Activated CD4-positive, alpha-beta T cell treated with anti-CD3 and anti-CD28 coated beads, Interleukin-2, amount 10 ng/mL, durations not matched to agents 24 days and 14 days (primary cell): ENCODE data around the gene PAQR7. TPM values are rescaled to one million over a fixed set of nuclear protein-coding genes. Genes with fewer than 3 reads are reported as not detected.
A peak's percentile ranks its signal among the peaks of the same experiment; 100 is the strongest.

Experiments used
- DNase-seq: peaks from one replicate; pipeline ENCODE4 v3.0.0; 2022
- H3K27ac Mint-ChIP-seq: one replicate; pipeline ENCODE4 v1.8.0; 2022; ENCODE audit warnings: mild to moderate bottlenecking, mixed read lengths
- H3K27me3 Mint-ChIP-seq: one replicate; pipeline ENCODE4 v1.8.0; 2022; ENCODE audit warnings: mixed read lengths
- H3K36me3 Mint-ChIP-seq: one replicate; pipeline ENCODE4 v1.8.0; 2022; ENCODE audit warnings: low read depth, mild to moderate bottlenecking, mixed read lengths
- H3K4me1 Mint-ChIP-seq: one replicate; pipeline ENCODE4 v1.8.0; 2021; ENCODE audit warnings: mixed read lengths
- H3K4me3 Mint-ChIP-seq: one replicate; pipeline ENCODE4 v1.8.0; 2022; ENCODE audit warnings: mild to moderate bottlenecking, moderate library complexity, mixed read lengths
- H3K9me3 Mint-ChIP-seq: one replicate; pipeline ENCODE4 v1.8.0; 2021; ENCODE audit warnings: mixed read lengths
- intact Hi-C: fragments of 100-400 bp; cut with micrococcal nuclease; formaldehyde crosslinking; loops from one replicate; pipeline ENCODE4 v1.15.1; 2023
- total RNA-seq: library from RNA; stranded (reverse); gene quantifications from 2 replicates; pipeline ENCODE4 v1.2.3, GENCODE V29; 2022

PAQR7 gene
- total RNA-seq, 1 donor from 2014 or later = 6.8 TPM

- Mint-ChIP-seq H3K4me3 (peak within 1 kb of the TSS; percentile 96), H3K27me3 (no peaks in the 10 kb centered on the region), H3K36me3 (peaks cover 5% of the 10 kb centered on the region), H3K27ac (peak within 1 kb of the TSS; percentile 92), H3K9me3 (no peaks in the 10 kb centered on the region), H3K4me1 (peaks cover 31% of the 10 kb centered on the region)
- intact Hi-C loops = loop anchor here (1.0 kb wide), 2 partner anchors 40 to 179 kb away; partner anchors contain the start of genes AUNIP and PAFAH2
- DNase-seq = peak; percentile 99
Measured at GRCh38 chr1:25819491-25820246, 55.8 kb downstream of the PAQR7 start, which contains the start of gene MTFR1L. Gene MTFR1L, plus strand, starts transcription at chr1:25819954. Its CDS starts 3,151 bp downstream, at chr1:25823105.

- intact Hi-C loops = no loop called here
- Mint-ChIP-seq H3K4me1 (peaks cover 31% of the 10 kb centered on the region), H3K27ac (peak overlapping the region; percentile 92)
Measured at GRCh38 chr1:25818569-25818968, 56.9 kb downstream of the PAQR7 start.

GRCh38 chr1:25817840-25818501 is 57.5 kb downstream of the PAQR7 start:
- Mint-ChIP-seq H3K27me3 (no peaks in the 10 kb centered on the region), H3K4me1 (peaks cover 31% of the 10 kb centered on the region), H3K4me3 (peak overlapping the region; percentile 96), H3K9me3 (no peaks in the 10 kb centered on the region), H3K36me3 (peaks cover 5% of the 10 kb centered on the region), H3K27ac (no peak overlapping the region)
- intact Hi-C loops = no loop called here
- peak; percentile 56 for DNase-seq

More at GRCh38 chr1:25818569-25818968, 56.9 kb downstream of the PAQR7 start:
- Mint-ChIP-seq H3K9me3 (no peaks in the 10 kb centered on the region), H3K27me3 (no peaks in the 10 kb centered on the region), H3K36me3 (peaks cover 5% of the 10 kb centered on the region), H3K4me3 (peak overlapping the region; percentile 96)
- DNase-seq = no peak

GRCh38 chr1:25816112-25816718 is 59.3 kb downstream of the PAQR7 start:
- Mint-ChIP-seq H3K36me3 (peaks cover 5% of the 10 kb centered on the region), H3K4me3 (no peak overlapping the region), H3K27ac (no peak overlapping the region), H3K9me3 (no peaks in the 10 kb centered on the region), H3K4me1 (peaks cover 24% of the 10 kb centered on the region), H3K27me3 (no peaks in the 10 kb centered on the region)
- DNase-seq = no peak
- intact Hi-C loops = no loop called here

GRCh38 chr1:25815208-25816111 is 60.0 kb downstream of the PAQR7 start:
- no peak overlapping the region for H3K4me3 Mint-ChIP-seq
- H3K4me1 Mint-ChIP-seq = peaks cover 17% of the 10 kb centered on the region
- H3K27me3 Mint-ChIP-seq = no peaks in the 10 kb centered on the region
- no peaks in the 10 kb centered on the region for H3K9me3 Mint-ChIP-seq
- H3K27ac Mint-ChIP-seq = no peak overlapping the region
- H3K36me3 Mint-ChIP-seq = no peaks in the 10 kb centered on the region
- DNase-seq = no peak
- intact Hi-C loops = no loop called here

GRCh38 chr1:25814549-25815087 is 60.9 kb downstream of the PAQR7 start:
- Mint-ChIP-seq H3K27me3 (no peaks in the 10 kb centered on the region), H3K27ac (no peak overlapping the region), H3K9me3 (no peaks in the 10 kb centered on the region), H3K4me1 (peaks cover 17% of the 10 kb centered on the region), H3K36me3 (no peaks in the 10 kb centered on the region), H3K4me3 (no peak overlapping the region)
- no peak for DNase-seq
- intact Hi-C loops = no loop called here

GRCh38 chr1:25813734-25814471 is 61.6 kb downstream of the PAQR7 start:
- Mint-ChIP-seq H3K4me1 (peaks cover 11% of the 10 kb centered on the region), H3K27ac (no peak overlapping the region), H3K9me3 (no peaks in the 10 kb centered on the region), H3K4me3 (no peak overlapping the region), H3K27me3 (no peaks in the 10 kb centered on the region), H3K36me3 (no peaks in the 10 kb centered on the region)
- intact Hi-C loops = no loop called here
- no peak for DNase-seq

- DNase-seq = no peak
- Mint-ChIP-seq H3K4me3 (no peak overlapping the region), H3K27me3 (no peaks in the 10 kb centered on the region), H3K4me1 (peaks cover 4% of the 10 kb centered on the region), H3K36me3 (no peaks in the 10 kb centered on the region), H3K27ac (no peak overlapping the region), H3K9me3 (no peaks in the 10 kb centered on the region)
- intact Hi-C loops = no loop called here
Measured at GRCh38 chr1:25813071-25813733, 62.3 kb downstream of the PAQR7 start.

Other genes with a start within 250 kb of the PAQR7 start
- gene SELENON, start 75.5 kb downstream of the PAQR7 start, total RNA-seq = 8.2 and 9.9 TPM in 2 replicates
- 30.0 and 31.9 TPM in 2 replicates for gene MTFR1L, start 55.8 kb downstream of the PAQR7 start, total RNA-seq
- 12.0 and 13.9 TPM in 2 replicates for gene AUNIP, start 16.3 kb downstream of the PAQR7 start, total RNA-seq
- 247 and 255 TPM in 2 replicates for gene STMN1, start 30.7 kb upstream of the PAQR7 start, total RNA-seq
- gene PAFAH2, start 122.4 kb upstream of the PAQR7 start, total RNA-seq = 6.8 and 7.6 TPM in 2 replicates
- gene EXTL1, start 146.1 kb upstream of the PAQR7 start, total RNA-seq = not detected in 2 replicates
- gene SLC30A2, start 170.4 kb upstream of the PAQR7 start, total RNA-seq = not detected in 2 replicates
- gene TRIM63, start 191.9 kb upstream of the PAQR7 start, total RNA-seq = not detected in 2 replicates
- gene PDIK1L, start 236.1 kb upstream of the PAQR7 start, total RNA-seq = 15.8 and 18.7 TPM in 2 replicates